GM23248 (cell line): Measurements from ENCODE around the gene LDOC1. TPM values are rescaled to one million over a fixed set of nuclear protein-coding genes. Genes with fewer than 3 reads are reported as not detected.
"Not testable (repeated sequence)": the region's sequence is repeated elsewhere in the genome, so short reads cannot be mapped to it uniquely, and the experiment has no call there.

Experiments used
- DNase-seq: peaks from one replicate; pipeline ENCODE4 v3.0.0-alpha.2; 2015
- H2AFZ ChIP-seq: fragments of 200-600 bp; sonication (generic); 2 replicates; pipeline ENCODE4 v1.6.1; 2016; ENCODE audit warnings: antibody characterized with exemption
- H3F3A ChIP-seq: fragments of 200-600 bp; sonication (generic); 2 replicates; pipeline ENCODE4 v1.6.1; 2016; ENCODE audit warnings: mild to moderate bottlenecking, antibody characterized with exemption, mixed run types; ENCODE audit not compliant: insufficient read depth
- H3K27ac ChIP-seq: fragments of 200-600 bp; sonication (generic); 2 replicates; pipeline ENCODE4 v1.5.1; 2016; ENCODE audit warnings: mild to moderate bottlenecking
- H3K27me3 ChIP-seq: fragments of 200-600 bp; sonication (generic); replicated peaks from 2 replicates; pipeline ENCODE4 v1.6.1; 2016; ENCODE audit warnings: mild to moderate bottlenecking; ENCODE audit not compliant: insufficient read depth
- H3K36me3 ChIP-seq: fragments of 200-600 bp; sonication (generic); 2 replicates; pipeline ENCODE4 v1.6.1; 2016; ENCODE audit warnings: low read depth, mild to moderate bottlenecking
- H3K4me1 ChIP-seq: fragments of 200-600 bp; sonication (generic); 2 replicates; pipeline ENCODE4 v1.6.1; 2016; ENCODE audit warnings: mild to moderate bottlenecking; ENCODE audit not compliant: insufficient read depth
- H3K4me2 ChIP-seq: fragments of 200-600 bp; sonication (generic); one replicate; pipeline ENCODE4 v1.6.1; 2016; ENCODE audit warnings: mild to moderate bottlenecking; ENCODE audit not compliant: unreplicated experiment
- H3K4me3 ChIP-seq: fragments of 200-600 bp; sonication (generic); 2 replicates; pipeline ENCODE4 v1.5.1; 2016; ENCODE audit warnings: mild to moderate bottlenecking
- H3K79me2 ChIP-seq: fragments of 200-600 bp; sonication (generic); 2 replicates; pipeline ENCODE4 v1.6.1; 2016; ENCODE audit warnings: mild to moderate bottlenecking; ENCODE audit not compliant: insufficient read depth
- H3K9ac ChIP-seq: fragments of 200-600 bp; sonication (generic); 2 replicates; pipeline ENCODE4 v1.6.1; 2016; ENCODE audit warnings: mild to moderate bottlenecking
- H3K9me2 ChIP-seq: fragments of 200-600 bp; sonication (generic); 2 replicates; pipeline ENCODE4 v1.6.1; 2016; ENCODE audit warnings: mixed run types, mild to moderate bottlenecking, moderate library complexity; ENCODE audit not compliant: insufficient read depth
- H3K9me3 ChIP-seq: fragments of 200-600 bp; sonication (generic); one replicate; pipeline ENCODE4 v1.6.1; 2017; ENCODE audit warnings: low read depth
- H4K20me1 ChIP-seq: fragments of 200-600 bp; sonication (generic); 2 replicates; pipeline ENCODE4 v1.6.0; 2016; ENCODE audit not compliant: insufficient read depth
- EZH2 ChIP-seq: fragments of 200-600 bp; sonication (generic); IDR thresholded peaks from 2 replicates; pipeline ENCODE4 v1.6.1; 2018; ENCODE audit warnings: antibody characterized with exemption, mild to moderate bottlenecking; ENCODE audit not compliant: insufficient read depth, poor library complexity, severe bottlenecking
- EZH2phosphoT487 ChIP-seq: fragments of 200-600 bp; sonication (generic); IDR thresholded peaks from 2 replicates; pipeline ENCODE4 v1.6.1; 2018; ENCODE audit warnings: antibody characterized with exemption, moderate library complexity, mild to moderate bottlenecking, low read depth; ENCODE audit not compliant: insufficient read depth
- WGBS, 2 experiments: methylation state at CpG; one replicate each; pipeline ENCODE4 v1.1.6; 2015 to 2017; ENCODE audit warnings: low lambda C conversion rate in 2 of 2, low coverage in 1 of 2; ENCODE audit errors: missing lambda C conversion rate in 2 of 2; 5-methylcytosine and 5-hydroxymethylcytosine counted together
- in situ Hi-C: fragments of 300-500 bp; cut with MboI; formaldehyde crosslinking; loops from 2 replicates; pipeline ENCODE4 v1.15.0; 2020
- polyA plus RNA-seq: library from polyadenylated mRNA; unstranded; fragments of >200 nt; fragmentation: Nextera tagmentation; extraction: Ambion mirVana; gene quantifications from 2 replicates; pipeline ENCODE4 v1.2.1, GENCODE V29; 2016
- total RNA-seq: library from RNA; depleted of rRNA; stranded (reverse); fragments of >200 nt; shearing (Covaris generic); gene quantifications from 2 replicates; pipeline ENCODE4 v1.2.3, GENCODE V29; 2014

LDOC1 gene
- total and polyA plus RNA-seq, 2 experiments from 2014 or later, result 1.5 to 23.1 TPM

DNA sequence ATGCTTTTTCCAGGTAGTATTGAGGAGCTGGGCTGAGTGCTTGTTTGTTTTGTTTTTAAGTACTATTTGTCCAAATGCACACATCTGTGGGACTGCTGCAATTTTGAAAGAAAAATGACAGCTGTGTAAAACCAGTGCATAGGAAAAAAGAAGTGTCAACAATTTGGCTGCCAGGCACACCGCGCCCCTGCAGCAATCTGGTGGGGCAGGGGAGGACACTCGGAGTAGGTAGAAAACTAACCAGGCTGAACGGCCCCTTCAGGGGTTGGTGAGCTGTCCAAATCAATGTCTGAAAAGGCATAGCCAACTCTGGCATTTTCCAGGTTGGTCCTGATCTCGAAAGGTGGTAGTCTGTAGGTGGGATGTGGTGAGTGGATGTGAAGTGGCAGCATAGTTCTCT is 1.1 kb downstream of the LDOC1 start:
- 90 to 92% methylated on average over 3 to 5 of the region's 5 CpGs for WGBS, 2 experiments
- Histone ChIP-seq H3K27ac (no peak overlapping the region), H3K36me3 (no peaks in the 10 kb centered on the region), H3F3A (no peaks in the 10 kb centered on the region), H3K4me2 (no peak overlapping the region), H3K9ac (no peak overlapping the region), H3K79me2 (no peaks in the 10 kb centered on the region), H4K20me1 (no peaks in the 10 kb centered on the region), H3K4me3 (no peak overlapping the region), H3K9me2 (no peaks in the 10 kb centered on the region), H3K27me3 (no peaks in the 10 kb centered on the region), H2AFZ (no peak overlapping the region), H3K4me1 (no peaks in the 10 kb centered on the region), H3K9me3 (no peaks in the 10 kb centered on the region)
- in situ Hi-C loops, result no loop called here
- TF ChIP-seq EZH2 (no peak), EZH2phosphoT487 (no peak)
- DNase-seq, result no peak

DNA sequence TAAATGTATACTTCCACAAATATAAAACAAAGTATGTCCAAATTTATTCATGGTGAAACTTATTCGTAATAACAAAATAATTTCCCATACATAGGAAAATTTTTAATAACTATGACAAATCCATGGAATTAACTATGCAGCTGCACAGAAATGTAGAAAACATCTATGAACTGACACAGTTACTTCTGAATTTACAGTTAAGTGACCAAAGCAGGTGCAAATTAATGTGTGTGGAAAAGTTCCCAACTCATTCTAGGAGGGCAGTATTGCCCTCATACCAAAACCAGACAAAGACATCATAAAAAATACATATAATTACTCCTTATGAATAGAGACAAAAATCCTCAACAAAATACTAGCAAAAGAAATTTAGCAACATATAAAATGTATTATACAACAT is 12.5 kb downstream of the LDOC1 start:
- H3K4me2 ChIP-seq, result no peak overlapping the region
- H3K9me3 ChIP-seq, result no peaks in the 10 kb centered on the region
- H3K4me3 ChIP-seq, result no peak overlapping the region
- H3K27me3 ChIP-seq, result no peaks in the 10 kb centered on the region
- WGBS, 2 experiments, result 50% methylated on average over 1 of the region's 1 CpG; no CpG with 5 or more reads in 1 of the 2 experiments
- no peak overlapping the region for H2AFZ ChIP-seq
- H3K9ac ChIP-seq, result no peak overlapping the region
- no peak overlapping the region for H3K27ac ChIP-seq
- H3K36me3 ChIP-seq, result no peaks in the 10 kb centered on the region
- in situ Hi-C loops, result no loop called here
- H3K9me2 ChIP-seq, result no peaks in the 10 kb centered on the region
- TF ChIP-seq EZH2phosphoT487, result no peak
- no peak for TF ChIP-seq EZH2
- no peak for DNase-seq
- H3K4me1 ChIP-seq, result no peaks in the 10 kb centered on the region
- H3F3A ChIP-seq, result no peaks in the 10 kb centered on the region
- no peaks in the 10 kb centered on the region for H4K20me1 ChIP-seq
- no peaks in the 10 kb centered on the region for H3K79me2 ChIP-seq

DNA sequence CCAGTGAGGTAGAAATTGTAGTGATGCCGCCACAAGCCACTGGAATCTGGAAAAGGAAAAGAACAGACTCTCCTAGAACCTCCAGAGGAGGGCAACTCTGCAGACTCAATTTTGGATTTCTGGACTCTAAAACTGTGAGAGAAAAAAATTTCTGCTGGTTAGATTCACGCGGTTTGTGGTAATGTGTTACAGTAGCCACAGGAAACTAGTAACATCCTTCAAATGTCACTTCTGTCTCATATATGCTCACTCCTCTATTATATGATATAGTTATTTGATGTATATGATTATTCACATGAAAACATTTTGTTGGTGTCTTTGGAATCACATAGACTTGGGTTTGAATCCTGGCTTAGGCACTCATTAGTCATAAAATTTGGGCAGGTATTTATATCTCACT is 18.8 kb downstream of the LDOC1 start:
- no peaks in the 10 kb centered on the region for H4K20me1 ChIP-seq
- no peaks in the 10 kb centered on the region for H3K4me1 ChIP-seq
- H3K36me3 ChIP-seq, result no peaks in the 10 kb centered on the region
- H3K4me2 ChIP-seq, result no peak overlapping the region
- no peaks in the 10 kb centered on the region for H3K9me3 ChIP-seq
- WGBS, 2 experiments, result 58 to 71% methylated on average over 3 of the region's 3 CpGs
- H3K27ac ChIP-seq, result no peak overlapping the region
- no peak overlapping the region for H3K4me3 ChIP-seq
- no peaks in the 10 kb centered on the region for H3K27me3 ChIP-seq
- TF ChIP-seq EZH2phosphoT487 (no peak), EZH2 (no peak)
- no peak for DNase-seq
- H3K79me2 ChIP-seq, result no peaks in the 10 kb centered on the region
- no peak overlapping the region for H2AFZ ChIP-seq
- H3K9ac ChIP-seq, result no peak overlapping the region
- in situ Hi-C loops, result no loop called here
- H3F3A ChIP-seq, result no peaks in the 10 kb centered on the region
- H3K9me2 ChIP-seq, result no peaks in the 10 kb centered on the region

DNA sequence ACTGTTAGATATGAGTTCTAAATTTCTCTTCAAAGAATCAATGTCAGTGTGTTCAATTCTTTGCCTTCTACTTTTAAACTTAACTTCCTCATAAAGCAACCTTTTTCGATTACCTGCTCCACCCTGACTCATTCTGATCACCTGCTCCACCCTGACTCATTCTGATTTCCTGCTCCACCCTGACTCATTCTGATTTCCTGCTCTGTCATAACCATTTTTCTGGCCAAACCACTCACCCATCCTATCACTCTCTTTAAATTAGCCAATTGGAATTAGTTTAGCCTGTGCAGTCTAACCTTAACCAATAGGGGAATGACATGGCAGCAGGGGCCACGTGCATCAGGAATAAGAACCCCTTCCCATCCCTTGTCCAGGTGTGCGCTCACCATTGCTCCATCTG is 21.7 kb downstream of the LDOC1 start:
- H2AFZ ChIP-seq, H3K4me1 ChIP-seq, H3K9me3 ChIP-seq, DNase-seq, H4K20me1 ChIP-seq, H3F3A ChIP-seq, H3K9ac ChIP-seq, H3K36me3 ChIP-seq, H3K27me3 ChIP-seq, H3K4me3 ChIP-seq, H3K9me2 ChIP-seq, H3K79me2 ChIP-seq, in situ Hi-C loops, H3K27ac ChIP-seq, H3K4me2 ChIP-seq: not testable (repeated sequence)
- 19 to 29% methylated on average over 2 to 3 of the region's 3 CpGs for WGBS, 2 experiments

DNA sequence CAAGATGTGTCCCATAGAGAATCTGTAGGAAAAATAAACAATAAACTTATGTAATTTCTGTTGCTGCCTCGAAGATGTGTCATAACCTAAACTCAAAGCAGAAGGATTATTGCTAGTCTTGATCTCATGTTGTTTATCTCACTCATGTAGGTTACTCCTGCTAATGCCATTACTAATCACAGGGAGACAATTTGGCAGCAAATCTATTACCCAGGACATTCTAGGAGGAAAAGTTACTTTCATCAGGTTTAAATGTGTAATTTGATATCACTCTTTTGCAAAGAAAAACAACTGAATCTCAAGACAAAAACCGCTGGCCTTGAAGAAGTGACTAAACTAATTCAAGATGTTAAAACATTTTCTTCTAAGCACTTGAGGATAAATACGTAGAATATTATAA is 34.0 kb downstream of the LDOC1 start:
- no peak overlapping the region for H3K4me3 ChIP-seq
- no peak overlapping the region for H3K27ac ChIP-seq
- no peaks in the 10 kb centered on the region for H3K36me3 ChIP-seq
- no peaks in the 10 kb centered on the region for H3K79me2 ChIP-seq
- no peak overlapping the region for H2AFZ ChIP-seq
- in situ Hi-C loops, result no loop called here
- WGBS, 2 experiments, result 5% methylated on average over 3 of the region's 3 CpGs
- H3F3A ChIP-seq, result no peaks in the 10 kb centered on the region
- no peaks in the 10 kb centered on the region for H3K9me2 ChIP-seq
- no peak for DNase-seq
- no peaks in the 10 kb centered on the region for H3K9me3 ChIP-seq
- H3K27me3 ChIP-seq, result no peaks in the 10 kb centered on the region
- H3K4me1 ChIP-seq, result no peaks in the 10 kb centered on the region
- H4K20me1 ChIP-seq, result no peaks in the 10 kb centered on the region
- H3K4me2 ChIP-seq, result no peak overlapping the region
- TF ChIP-seq EZH2 (no peak), EZH2phosphoT487 (no peak)
- no peak overlapping the region for H3K9ac ChIP-seq
